Measurements from ENCODE around the gene CCDC89.
"Not testable (repeated sequence)": the region's sequence is repeated elsewhere in the genome, so short reads cannot be mapped to it uniquely, and the experiment has no call there.

CCDC89 gene

DNA sequence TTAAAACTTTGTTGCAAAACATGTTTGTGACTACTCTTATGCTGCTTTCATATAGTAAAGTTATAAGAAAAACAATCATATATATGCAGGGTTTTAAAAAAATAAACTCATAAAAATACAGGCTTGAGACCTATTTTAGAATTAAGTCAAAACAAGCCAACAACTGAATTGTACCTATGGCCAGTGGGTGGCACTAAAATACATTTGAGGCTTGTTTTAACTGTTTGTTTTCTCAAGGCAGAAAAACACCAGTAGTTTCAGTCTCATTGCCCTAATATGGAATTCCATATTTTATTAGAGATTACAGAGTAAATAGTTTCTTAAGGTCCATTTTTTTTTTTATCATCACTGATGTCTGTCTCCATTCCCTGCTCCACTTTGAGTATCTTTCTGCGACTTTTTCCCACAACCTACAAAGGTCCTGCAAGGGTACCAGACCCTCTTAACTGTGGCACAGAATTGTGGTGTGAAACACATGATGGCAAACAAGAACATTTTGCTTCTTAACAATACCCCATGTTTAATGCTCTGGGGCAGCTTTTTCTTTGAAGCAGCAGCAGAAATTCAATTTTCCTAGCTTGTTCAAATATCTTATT lies 8.5 kb upstream of the CCDC89 start:
- DNase-seq (ENCODE audit: low read depth in 1 of 2, low spot score in 1 of 2) = no peak

DNA sequence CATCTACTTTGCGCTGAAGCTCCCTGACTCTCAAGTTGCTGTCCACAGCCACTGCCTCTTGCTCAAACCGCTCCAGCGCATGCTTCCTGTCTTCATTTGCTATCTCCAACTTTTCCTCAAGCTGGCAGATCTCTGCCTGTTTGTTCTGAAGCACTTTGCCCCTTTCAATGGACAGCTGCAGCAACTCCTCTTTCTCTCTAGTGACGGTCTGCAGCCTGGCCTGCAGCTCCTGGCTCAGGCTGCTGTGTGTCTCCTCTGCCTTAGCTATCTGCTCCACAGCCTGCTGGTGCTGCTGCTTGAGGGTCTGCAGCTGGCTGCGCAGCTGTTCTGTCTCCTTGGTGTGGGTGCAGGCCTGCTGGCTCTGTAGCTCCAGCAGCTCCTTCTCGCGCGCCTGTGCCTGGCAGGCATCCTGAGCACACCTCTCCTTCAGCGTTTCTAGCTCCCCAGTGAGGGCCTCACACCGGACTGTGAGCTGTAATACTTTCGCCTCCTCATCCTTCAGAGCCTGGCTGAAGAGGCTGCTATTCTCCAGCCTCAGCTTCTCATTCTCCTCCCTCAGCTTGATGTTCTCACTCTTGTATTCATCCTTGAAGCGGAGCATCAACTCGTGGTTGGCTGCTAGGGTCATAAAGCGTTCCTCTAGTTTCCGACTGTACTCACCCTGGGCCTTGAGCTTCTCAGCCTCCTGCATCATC lies 723 bp downstream of the CCDC89 start:
- DNase-seq (ENCODE audit: low read depth in 1 of 2, low spot score in 1 of 2) = no peak

DNA sequence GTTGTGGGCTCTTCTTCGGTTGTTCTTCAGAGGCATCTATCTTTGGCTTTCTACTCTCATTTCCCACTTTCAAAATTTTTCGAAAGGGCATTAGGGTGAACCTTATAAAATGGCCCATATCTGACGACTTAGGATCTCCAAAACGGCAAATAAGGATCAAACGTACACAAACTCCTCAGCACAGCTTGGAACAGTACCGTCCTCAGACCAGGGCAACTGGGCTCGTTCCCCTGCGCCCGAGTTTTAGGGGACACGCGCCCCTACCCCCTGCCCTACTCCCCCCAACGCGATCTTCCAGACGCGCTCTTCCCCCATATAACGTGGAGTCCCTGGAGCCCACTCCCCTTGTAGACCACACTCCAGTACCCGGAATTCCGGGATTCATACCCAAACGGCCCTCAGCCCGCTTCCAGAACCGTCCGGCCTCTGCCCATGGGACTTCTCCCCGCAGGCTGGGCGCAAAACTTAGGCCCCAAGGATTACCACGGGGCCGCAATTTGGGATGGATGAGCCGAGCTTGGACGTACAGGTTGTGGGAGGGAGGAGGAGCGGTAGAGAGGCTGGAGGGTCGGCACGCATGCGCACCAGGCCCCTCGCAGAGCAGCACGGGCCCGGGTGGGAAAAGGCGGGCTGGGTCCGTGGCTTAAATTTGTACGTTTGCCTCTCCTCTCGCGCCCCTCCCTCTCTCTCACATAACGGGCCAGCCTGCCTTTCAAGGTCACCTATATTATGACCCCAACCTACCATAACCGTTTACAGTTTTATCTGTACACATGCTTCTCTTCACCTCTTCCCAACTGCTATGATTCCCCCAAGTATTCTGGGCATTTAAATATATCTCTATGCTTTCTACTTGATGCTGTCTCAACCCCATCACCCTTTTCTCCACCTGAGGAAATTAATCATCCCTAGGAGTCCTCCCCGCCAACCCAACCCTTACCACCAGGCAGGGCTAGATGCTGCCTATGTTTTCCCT lies 3.4 kb downstream of the CCDC89 start:
- peak; percentile 16 to 54 for DNase-seq (ENCODE audit: low read depth in 1 of 2, low spot score in 1 of 2)

- DNase-seq (ENCODE audit: low read depth in 1 of 2, low spot score in 1 of 2) = no peak
Observed at GRCh38 chr11:85680897-85681296, 5.1 kb downstream of the CCDC89 start.

DNA sequence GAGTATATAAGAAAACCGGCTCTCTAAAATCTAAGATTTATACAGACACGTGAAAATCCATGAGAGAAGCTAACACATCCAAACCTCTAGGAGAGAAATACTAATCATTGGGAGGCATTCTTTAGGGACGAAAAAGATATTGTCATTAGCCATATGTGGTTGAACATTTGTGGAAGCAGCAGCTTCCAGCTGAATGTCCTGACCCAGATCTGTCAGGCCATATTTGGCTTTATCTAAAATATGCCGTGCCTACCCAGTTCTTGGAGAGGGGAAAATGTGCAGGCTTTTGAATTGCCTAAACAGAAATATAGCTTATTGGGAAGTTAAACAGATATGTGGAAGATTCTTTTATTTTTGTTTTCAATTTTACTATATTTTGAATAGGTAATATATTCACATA lies 6.4 kb downstream of the CCDC89 start:
- DNase-seq (ENCODE audit: low read depth in 1 of 2, low spot score in 1 of 2) = no peak

GRCh38 chr11:85673393-85673792 lies 12.6 kb downstream of the CCDC89 start:
- no peak for DNase-seq (ENCODE audit: low read depth in 1 of 2, low spot score in 1 of 2)

GRCh38 chr11:85672105-85672902 lies 13.7 kb downstream of the CCDC89 start:
- DNase-seq (ENCODE audit: low read depth in 1 of 2, low spot score in 1 of 2) = no peak

DNA sequence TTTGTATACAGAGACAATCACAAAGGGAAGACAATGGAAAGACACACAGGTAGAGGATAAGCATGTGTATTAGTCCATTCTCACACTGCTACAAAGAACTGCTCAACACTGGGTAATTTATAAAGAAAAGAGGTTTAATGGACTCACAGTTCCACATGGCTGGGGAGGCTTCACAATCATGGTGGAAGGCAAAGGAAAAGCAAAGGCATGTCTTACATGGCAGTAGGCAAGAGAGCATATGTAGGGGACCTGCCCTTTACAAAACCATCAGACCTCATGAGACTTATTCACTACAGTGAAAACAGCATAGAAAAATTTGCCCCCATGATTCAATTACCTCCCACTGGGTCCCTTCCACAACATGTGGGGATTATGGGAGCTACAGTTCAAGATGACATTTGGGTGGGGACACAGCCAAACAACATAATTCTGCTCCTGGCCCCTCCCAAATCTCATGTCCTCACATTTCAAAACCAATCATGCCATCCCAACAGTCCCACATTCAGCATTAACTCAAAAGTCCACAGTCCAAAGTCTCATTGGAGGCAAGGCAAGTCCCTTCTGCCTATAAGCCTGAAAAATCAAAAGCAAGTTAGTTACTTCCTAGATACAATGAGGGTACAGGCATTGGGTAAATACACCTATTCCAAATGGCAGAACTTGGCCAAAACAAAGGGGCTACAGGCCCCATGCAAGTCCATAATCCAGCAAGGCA lies 14.9 kb downstream of the CCDC89 start:
- DNase-seq (ENCODE audit: low read depth in 1 of 2, low spot score in 1 of 2) = not testable (repeated sequence)

DNA sequence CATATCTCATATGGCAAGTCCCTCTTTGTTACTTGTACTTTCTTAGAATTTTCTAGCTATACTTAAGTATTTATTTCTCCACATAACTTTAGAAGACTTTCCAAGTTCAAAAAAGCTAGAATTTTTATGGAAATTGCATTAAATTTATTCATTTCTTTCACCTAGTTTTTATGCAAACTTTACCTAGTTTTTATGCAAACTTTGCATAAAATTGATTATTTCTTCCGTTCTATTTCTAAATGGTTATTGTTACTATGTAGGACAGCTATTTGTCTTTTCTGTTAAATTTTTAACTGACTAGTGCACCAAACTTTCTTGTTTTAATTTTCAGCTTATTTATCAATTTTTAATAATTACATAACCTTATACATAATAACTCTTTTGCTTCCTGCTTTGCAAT lies 17.8 kb downstream of the CCDC89 start:
- DNase-seq (ENCODE audit: low read depth in 1 of 2, low spot score in 1 of 2) = no peak

- no peak for DNase-seq (ENCODE audit: low read depth in 1 of 2, low spot score in 1 of 2)
Observed at GRCh38 chr11:85666687-85667086, 19.3 kb downstream of the CCDC89 start.

- DNase-seq (ENCODE audit: low read depth in 1 of 2, low spot score in 1 of 2) = no peak
Observed at GRCh38 chr11:85665733-85666132, 20.3 kb downstream of the CCDC89 start.

DNA sequence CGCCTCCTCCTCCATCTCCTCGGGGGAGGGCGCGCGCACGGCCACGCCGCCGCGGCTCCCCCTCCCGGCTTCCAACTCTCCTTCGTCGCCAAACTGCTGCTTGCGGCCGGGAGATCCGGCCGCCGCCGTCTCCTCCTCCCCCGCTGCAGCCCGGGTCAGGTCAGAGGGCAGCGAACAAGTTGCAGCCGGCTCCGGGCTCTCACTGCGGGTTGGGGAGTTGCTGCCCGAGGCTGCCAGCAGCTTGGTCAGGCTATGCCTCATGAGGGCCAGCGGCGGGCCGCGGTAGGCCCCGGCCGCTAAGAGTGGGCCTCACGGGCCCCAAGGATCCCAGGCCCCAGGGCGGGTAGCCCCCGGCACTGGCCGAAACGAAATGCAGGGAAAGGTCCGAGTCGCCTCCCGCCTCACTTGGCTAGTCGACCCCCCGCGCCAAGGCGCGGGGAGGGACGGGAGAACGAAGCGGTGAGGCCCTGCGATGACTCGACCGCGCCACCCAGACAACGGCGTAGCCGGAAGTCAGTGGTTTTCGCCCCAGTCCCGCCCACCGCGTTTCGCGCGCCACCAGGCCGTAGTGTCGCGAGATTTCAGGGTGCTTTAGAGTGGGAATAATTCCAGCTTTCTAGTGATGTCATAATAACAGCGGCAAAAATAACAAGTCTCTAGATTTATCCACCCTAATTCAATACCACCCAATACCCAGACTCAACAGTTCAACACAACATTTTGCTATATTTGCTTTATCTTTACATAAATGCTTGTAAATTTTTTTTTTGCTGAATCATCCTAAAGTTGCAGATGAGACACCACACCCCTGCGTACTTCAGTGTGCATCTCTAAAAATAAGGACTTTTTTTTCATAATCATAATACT lies 21.1 kb downstream of the CCDC89 start, which contains the start of gene CREBZF:
Gene CREBZF, minus strand, starts transcription at position 515 of the 867 bp plus-strand sequence. Its CDS starts 254 bp downstream, at position 261.
- DNase-seq (ENCODE audit: low read depth in 1 of 2, low spot score in 1 of 2) = peak; percentile 86 to 91

GRCh38 chr11:85663753-85664614 lies 22.0 kb downstream of the CCDC89 start:
- DNase-seq (ENCODE audit: low read depth in 1 of 2, low spot score in 1 of 2) = peak; percentile 77 to 78

DNA sequence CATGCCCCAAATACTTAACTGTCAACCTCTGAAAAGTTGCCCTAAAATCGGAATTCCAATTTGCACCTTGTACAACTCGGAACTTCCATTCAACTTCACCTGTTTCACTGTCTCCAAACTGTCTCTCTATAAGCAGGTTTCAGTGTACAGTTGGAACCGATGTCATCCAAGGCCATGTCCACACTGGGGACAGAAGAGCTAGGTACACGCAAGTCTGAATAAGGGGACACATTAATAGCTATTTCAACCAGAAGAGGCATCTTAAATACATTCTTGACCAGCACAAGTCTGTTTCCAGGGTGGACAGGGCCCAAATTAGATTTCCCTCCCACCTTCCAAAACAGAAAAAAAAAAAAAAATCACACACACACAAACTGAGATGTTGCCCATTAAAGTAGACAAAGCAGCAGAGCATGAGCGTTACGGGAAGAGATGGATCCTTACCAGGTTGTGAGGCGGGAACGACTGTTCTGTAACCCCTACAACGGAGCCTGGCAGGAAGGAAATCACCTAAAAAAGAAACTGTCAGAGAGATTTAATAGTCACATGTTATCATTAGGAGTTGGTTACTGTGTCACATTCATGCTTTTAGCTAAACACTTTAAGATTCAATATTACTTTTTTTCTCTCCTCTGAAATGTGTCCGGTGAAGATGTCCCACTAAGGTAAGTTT lies 22.8 kb downstream of the CCDC89 start:
- DNase-seq (ENCODE audit: low read depth in 1 of 2, low spot score in 1 of 2) = no peak

DNA sequence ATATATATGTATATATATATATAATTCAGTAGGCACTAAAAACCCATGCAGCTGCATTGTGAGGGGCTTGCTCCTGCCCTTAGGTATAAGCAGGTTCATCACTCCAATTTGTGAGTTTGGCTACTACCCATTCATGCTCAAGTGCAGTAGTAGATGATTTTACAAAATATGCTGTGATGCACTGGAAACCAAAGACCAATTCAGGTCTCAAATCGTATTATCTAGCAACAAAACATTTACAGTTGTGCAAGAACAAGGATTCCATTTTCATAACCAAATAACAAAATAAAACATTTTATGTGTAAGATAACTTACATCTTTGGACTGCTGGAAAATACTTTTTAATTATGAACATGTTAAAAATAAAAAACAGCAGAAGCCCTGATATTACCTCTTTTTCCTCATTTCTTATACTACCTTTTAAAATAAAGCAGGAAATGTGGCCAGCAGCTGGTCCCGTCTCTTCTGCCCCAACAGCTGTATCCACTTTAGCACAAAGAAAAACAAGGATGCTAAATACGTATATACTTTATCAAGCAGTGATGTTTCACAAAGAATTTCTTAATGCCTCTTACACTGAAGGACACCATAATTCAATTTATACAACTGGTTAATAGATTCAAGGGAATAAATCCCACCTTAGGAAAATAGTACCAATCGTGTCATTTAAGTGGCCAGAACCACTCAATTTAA lies 23.9 kb downstream of the CCDC89 start:
- DNase-seq (ENCODE audit: low read depth in 1 of 2, low spot score in 1 of 2) = no peak

GRCh38 chr11:85658180-85658579 lies 27.8 kb downstream of the CCDC89 start:
- DNase-seq (ENCODE audit: low read depth in 1 of 2, low spot score in 1 of 2) = no peak

DNA sequence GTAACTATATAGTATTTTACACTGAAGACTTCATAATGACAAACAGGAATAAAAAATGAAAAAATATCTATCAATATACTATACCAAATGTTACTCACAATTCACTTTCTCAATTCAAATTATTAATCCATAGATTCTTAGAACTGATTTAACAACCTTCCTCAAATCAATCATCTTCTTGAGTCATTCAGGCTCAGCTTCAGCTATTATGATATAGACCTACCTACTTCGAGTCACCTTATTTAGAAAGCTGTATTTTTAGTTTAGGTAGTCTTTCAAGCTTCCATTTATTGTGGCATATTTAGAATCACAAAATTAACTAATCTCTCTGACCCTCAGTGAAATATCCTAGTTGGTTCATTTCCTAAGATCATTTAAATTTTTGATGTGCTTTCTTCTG lies 29.2 kb downstream of the CCDC89 start:
- DNase-seq (ENCODE audit: low read depth in 1 of 2, low spot score in 1 of 2) = no peak
